ENCODE data around the gene GBA3. TPM values are rescaled to one million over a fixed set of nuclear protein-coding genes. Genes with fewer than 3 reads are reported as not detected.

The GBA3 gene
- total RNA-seq, 1 experiment from 2014 or later, result not detected

- ChIA-PET RAD21 (ENCODE audit: low non-redundant PET in 1 of 2, low total read pairs in 2 of 2, uncharacterized antibody in 2 of 2, unreplicated experiment in 2 of 2) (no interaction called here), POLR2A (no interaction called here), CTCF (no interaction called here)
- intact Hi-C loops (cut with micrococcal nuclease), result no loop called here
- H3K9me2 ChIP-seq (ENCODE audit: insufficient read depth), result no peaks in the 10 kb centered on the region
- H3K36me3 ChIP-seq (ENCODE audit: control insufficient read depth in 1 of 2, insufficient read depth in 2 of 2, low read length in 2 of 2), result no peaks in the 10 kb centered on the region
- no peak for DNase-seq (ENCODE audit: low read depth, low spot score)
- no peak overlapping the region for H3K4me3 ChIP-seq (replicated peaks in 1 of 2; ENCODE audit: low read depth in 1 of 2, low read length in 2 of 2)
- H4K20me1 ChIP-seq (ENCODE audit: insufficient read depth), result no peaks in the 10 kb centered on the region
- no peaks in the 10 kb centered on the region for H3K4me1 ChIP-seq (ENCODE audit: control insufficient read depth in 1 of 2, insufficient read depth in 2 of 2, low read length in 2 of 2)
- BruUV-seq (replicated peaks), result no TSS peak
- no peak for TF ChIP-seq ZBTB33 (IDR thresholded peaks at IDR 0.05; ENCODE audit: extremely low read depth, insufficient replicate concordance, low read length)
- TF ChIP-seq RAD21 (IDR thresholded peaks at IDR 0.05; ENCODE audit: low read depth), result no peak
- no peak for TF ChIP-seq ZFX (IDR thresholded peaks at IDR 0.05)
- TF ChIP-seq POLR2A (IDR thresholded peaks at IDR 0.05; ENCODE audit: borderline replicate concordance, extremely low read depth, insufficient read depth, insufficient read length), result no peak
- TF ChIP-seq YY1 (IDR thresholded peaks at IDR 0.05; ENCODE audit: extremely low read depth, insufficient replicate concordance, low read depth, low read length), result no peak
- TF ChIP-seq, protein P1, sequence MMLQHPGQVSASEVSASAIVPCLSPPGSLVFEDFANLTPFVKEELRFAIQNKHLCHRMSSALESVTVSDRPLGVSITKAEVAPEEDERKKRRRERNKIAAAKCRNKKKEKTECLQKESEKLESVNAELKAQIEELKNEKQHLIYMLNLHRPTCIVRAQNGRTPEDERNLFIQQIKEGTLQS (IDR thresholded peaks at IDR 0.05), result no peak
- TF ChIP-seq EGR1 (IDR thresholded peaks at IDR 0.05; ENCODE audit: low read depth), result no peak
- H3K9me3 ChIP-seq (ENCODE audit: control insufficient read depth in 1 of 2, insufficient read depth in 1 of 2, low read depth in 1 of 2, low read length in 2 of 2), result no peaks in the 10 kb centered on the region
- H3K9ac ChIP-seq (ENCODE audit: low read length), result no peak overlapping the region
- peaks cover 18% of the 10 kb centered on the region; the same call in 1 of the 2 replicates for H3K27me3 ChIP-seq (ENCODE audit: insufficient read depth, low read length)
- H3K4me2 ChIP-seq (ENCODE audit: low read length), result no peak overlapping the region
- H3K27ac ChIP-seq (ENCODE audit: low read depth, low read length), result no peak overlapping the region
- ATAC-seq, result no peak
- H2AFZ ChIP-seq (ENCODE audit: low read depth, low read length, poor library complexity, severe bottlenecking), result no peak overlapping the region
- H3K79me2 ChIP-seq (ENCODE audit: insufficient read depth, low read length), result no peaks in the 10 kb centered on the region
Measured at GRCh38 chr4:22672519-22672918, 20.2 kb upstream of the GBA3 start.

DNA sequence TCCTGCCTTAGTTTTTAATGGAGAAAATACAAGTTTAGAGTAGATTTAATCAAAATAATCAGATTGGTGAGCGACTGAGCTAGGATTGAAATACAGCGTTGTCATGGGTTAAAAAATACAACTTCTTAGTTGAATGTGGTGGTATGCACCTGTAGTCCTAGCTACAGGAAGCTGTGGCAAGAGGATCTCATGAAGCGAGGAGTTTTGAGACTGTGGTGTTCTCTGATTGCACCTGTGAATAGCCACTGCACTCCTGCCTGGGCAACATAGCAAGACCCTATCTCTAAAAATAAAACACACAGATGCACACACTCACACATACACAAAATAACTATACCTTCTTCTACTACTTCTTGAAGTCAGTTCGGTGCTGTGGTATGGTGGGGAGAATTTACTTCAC, 19.8 kb upstream of the GBA3 start:
- ATAC-seq (no peak), DNase-seq (ENCODE audit: low read depth, low spot score) (no peak)
- no peak overlapping the region for H3K4me2 ChIP-seq (ENCODE audit: low read length)
- H4K20me1 ChIP-seq (ENCODE audit: insufficient read depth), result no peaks in the 10 kb centered on the region
- H2AFZ ChIP-seq (ENCODE audit: low read depth, low read length, poor library complexity, severe bottlenecking), result no peak overlapping the region
- H3K9ac ChIP-seq (ENCODE audit: low read length), result no peak overlapping the region
- H3K27me3 ChIP-seq (ENCODE audit: insufficient read depth, low read length), result peaks cover 18% of the 10 kb centered on the region; the same call in 1 of the 2 replicates
- ChIA-PET CTCF (interaction anchor here (0.6 kb wide), 1 partner anchor 268 kb away, joined by 3 read pairs; no protein-coding TSS in a partner anchor), POLR2A (no interaction called here), RAD21 (ENCODE audit: low non-redundant PET in 1 of 2, low total read pairs in 2 of 2, uncharacterized antibody in 2 of 2, unreplicated experiment in 2 of 2) (no interaction called here)
- H3K27ac ChIP-seq (ENCODE audit: low read depth, low read length), result no peak overlapping the region
- intact Hi-C loops (cut with micrococcal nuclease), result no loop called here
- H3K9me2 ChIP-seq (ENCODE audit: insufficient read depth), result no peaks in the 10 kb centered on the region
- H3K4me3 ChIP-seq (replicated peaks in 1 of 2; ENCODE audit: low read depth in 1 of 2, low read length in 2 of 2), result no peak overlapping the region
- H3K4me1 ChIP-seq (ENCODE audit: control insufficient read depth in 1 of 2, insufficient read depth in 2 of 2, low read length in 2 of 2), result no peaks in the 10 kb centered on the region
- no peaks in the 10 kb centered on the region for H3K79me2 ChIP-seq (ENCODE audit: insufficient read depth, low read length)
- no peaks in the 10 kb centered on the region for H3K9me3 ChIP-seq (ENCODE audit: control insufficient read depth in 1 of 2, insufficient read depth in 1 of 2, low read depth in 1 of 2, low read length in 2 of 2)
- H3K36me3 ChIP-seq (ENCODE audit: control insufficient read depth in 1 of 2, insufficient read depth in 2 of 2, low read length in 2 of 2), result no peaks in the 10 kb centered on the region
- no TSS peak for BruUV-seq (replicated peaks)
- TF ChIP-seq SIN3A (IDR thresholded peaks at IDR 0.05; ENCODE audit: low read depth), result no peak
- no peak for TF ChIP-seq RAD21 (IDR thresholded peaks at IDR 0.05; ENCODE audit: low read depth)
- no peak for TF ChIP-seq FOSL1 (IDR thresholded peaks at IDR 0.05; ENCODE audit: low read depth)
- TF ChIP-seq EZH2phosphoT487 (IDR thresholded peaks at IDR 0.05; ENCODE audit: borderline replicate concordance), result no peak
- TF ChIP-seq SRF (IDR thresholded peaks at IDR 0.05; ENCODE audit: low read depth), result no peak
- TF ChIP-seq CBX3 (IDR thresholded peaks at IDR 0.05; ENCODE audit: low read depth), result no peak
- no peak for TF ChIP-seq EZH2 (IDR thresholded peaks at IDR 0.05)
- no peak for TF ChIP-seq ZBTB33 (IDR thresholded peaks at IDR 0.05; ENCODE audit: extremely low read depth, insufficient replicate concordance, low read length)
- no peak for TF ChIP-seq SP1 (IDR thresholded peaks at IDR 0.05; ENCODE audit: low read depth)
- TF ChIP-seq EGR1 (IDR thresholded peaks at IDR 0.05; ENCODE audit: low read depth), result no peak
- TF ChIP-seq MAX (IDR thresholded peaks at IDR 0.05), result no peak
- no peak for TF ChIP-seq JUND (IDR thresholded peaks at IDR 0.05)
- no peak for TF ChIP-seq ZFX (IDR thresholded peaks at IDR 0.05)
